Measurements from ENCODE around the gene DNAH6. TPM values are rescaled to one million over a fixed set of nuclear protein-coding genes. Genes with fewer than 3 reads are reported as not detected.

DNAH6 gene
- total RNA-seq, 1 donor from 2014 or later = not detected

- intact Hi-C loops (cut with DNase I) = no loop called here
- Histone ChIP-seq H3K36me3 (no peaks in the 10 kb centered on the region), H3K9me3 (no peaks in the 10 kb centered on the region), H3K27ac (no peak overlapping the region), H3K27me3 (no peaks in the 10 kb centered on the region), H3K4me1 (no peaks in the 10 kb centered on the region), H3K4me3 (no peak overlapping the region)
- no peak for TF ChIP-seq CTCF (IDR thresholded peaks at IDR 0.05)
- peak in 1 of 2 donors; percentile 54 for DNase-seq (ENCODE audit: low spot score in 2 of 2)
These were observed 333.1 kb downstream of the DNAH6 start for GRCh38 chr2:84849271-84849952.

DNA sequence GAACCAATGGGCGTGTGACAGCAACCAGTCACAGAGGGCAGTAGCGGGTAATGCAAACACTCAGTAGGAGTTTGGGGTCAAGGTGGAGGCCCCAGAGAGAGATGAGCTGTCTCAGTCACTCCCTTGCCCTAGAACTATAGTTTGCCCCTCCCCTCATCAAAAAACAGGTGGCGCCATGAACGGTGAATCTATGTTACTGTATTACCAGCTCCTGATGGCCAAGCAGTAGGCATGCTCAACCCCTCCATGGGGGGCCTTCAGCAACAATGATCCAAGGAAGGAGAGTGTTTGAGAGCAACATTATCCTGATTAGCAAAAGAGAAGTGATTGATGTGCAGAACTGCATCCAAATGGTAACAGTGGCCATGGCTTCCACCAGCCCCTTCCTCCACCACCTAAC, 334.2 kb downstream of the DNAH6 start:
- peak in 1 of 2 donors; percentile 27 for DNase-seq (ENCODE audit: low spot score in 2 of 2)
- Histone ChIP-seq H3K9me3 (no peaks in the 10 kb centered on the region), H3K4me3 (no peak overlapping the region), H3K4me1 (no peaks in the 10 kb centered on the region), H3K36me3 (no peaks in the 10 kb centered on the region), H3K27ac (no peak overlapping the region), H3K27me3 (no peaks in the 10 kb centered on the region)
- intact Hi-C loops (cut with DNase I) = no loop called here
- no peak for TF ChIP-seq CTCF (IDR thresholded peaks at IDR 0.05)

DNA sequence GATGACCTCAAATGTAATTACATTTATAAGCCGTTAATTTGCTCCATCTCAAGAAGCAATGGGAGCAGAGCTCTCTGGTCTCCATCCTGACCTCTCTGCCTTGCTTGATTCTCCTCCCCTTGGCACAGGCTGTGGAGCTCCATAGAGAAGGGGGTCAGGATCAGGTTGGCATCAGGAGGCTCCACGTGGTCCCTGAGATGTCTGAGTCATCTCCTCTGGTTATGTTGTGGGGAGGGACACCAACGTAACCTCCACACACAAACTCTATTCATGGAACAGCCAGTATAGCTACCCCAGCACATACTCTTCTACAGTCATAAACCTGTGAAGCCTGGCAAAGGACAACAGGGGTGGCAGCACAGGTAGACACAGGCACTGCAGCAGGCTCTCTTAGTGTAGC, 335.6 kb downstream of the DNAH6 start:
- Histone ChIP-seq H3K27me3 (no peaks in the 10 kb centered on the region), H3K27ac (no peak overlapping the region), H3K4me3 (no peak overlapping the region), H3K9me3 (no peaks in the 10 kb centered on the region), H3K36me3 (no peaks in the 10 kb centered on the region), H3K4me1 (no peaks in the 10 kb centered on the region)
- intact Hi-C loops (cut with DNase I) = no loop called here
- DNase-seq (ENCODE audit: low spot score in 2 of 2) = peak in 1 of 2 donors; percentile 22
- TF ChIP-seq CTCF (IDR thresholded peaks at IDR 0.05) = no peak

DNA sequence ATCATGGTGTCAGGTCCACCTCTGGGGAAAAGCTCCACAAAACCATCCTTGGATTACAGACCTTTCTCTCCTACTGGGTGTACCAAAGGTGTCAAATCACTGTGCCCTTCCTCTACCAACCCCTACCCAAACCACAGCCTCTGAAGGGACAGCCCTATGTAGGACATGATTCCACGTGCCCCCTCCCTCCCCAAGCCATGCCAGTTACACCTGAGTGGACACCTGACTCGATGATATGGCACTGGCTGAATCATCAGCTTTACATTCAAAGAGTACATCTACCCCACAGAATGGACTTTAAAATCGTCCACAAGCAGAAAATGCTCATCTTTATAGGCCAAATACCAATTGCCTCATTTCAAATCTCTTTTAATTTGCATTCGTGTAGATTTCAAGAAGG, 338.6 kb downstream of the DNAH6 start:
- no peak overlapping the region for H3K4me3 ChIP-seq
- H3K36me3 ChIP-seq = no peaks in the 10 kb centered on the region
- no peak for DNase-seq (ENCODE audit: low spot score in 2 of 2)
- H3K4me1 ChIP-seq = no peaks in the 10 kb centered on the region
- no peak overlapping the region for H3K27ac ChIP-seq
- no peaks in the 10 kb centered on the region for H3K9me3 ChIP-seq
- no peak for TF ChIP-seq CTCF (IDR thresholded peaks at IDR 0.05)
- H3K27me3 ChIP-seq = no peaks in the 10 kb centered on the region
- intact Hi-C loops (cut with DNase I) = no loop called here

- no peak for TF ChIP-seq CTCF (IDR thresholded peaks at IDR 0.05)
- H3K9me3 ChIP-seq = no peaks in the 10 kb centered on the region
- intact Hi-C loops (cut with DNase I) = no loop called here
- no peak for DNase-seq (ENCODE audit: low spot score in 2 of 2)
- H3K27ac ChIP-seq = no peak overlapping the region
- H3K36me3 ChIP-seq = no peaks in the 10 kb centered on the region
- no peaks in the 10 kb centered on the region for H3K27me3 ChIP-seq
- no peaks in the 10 kb centered on the region for H3K4me1 ChIP-seq
- H3K4me3 ChIP-seq = no peak overlapping the region
These were observed 339.4 kb downstream of the DNAH6 start for GRCh38 chr2:84855731-84856130.

DNA sequence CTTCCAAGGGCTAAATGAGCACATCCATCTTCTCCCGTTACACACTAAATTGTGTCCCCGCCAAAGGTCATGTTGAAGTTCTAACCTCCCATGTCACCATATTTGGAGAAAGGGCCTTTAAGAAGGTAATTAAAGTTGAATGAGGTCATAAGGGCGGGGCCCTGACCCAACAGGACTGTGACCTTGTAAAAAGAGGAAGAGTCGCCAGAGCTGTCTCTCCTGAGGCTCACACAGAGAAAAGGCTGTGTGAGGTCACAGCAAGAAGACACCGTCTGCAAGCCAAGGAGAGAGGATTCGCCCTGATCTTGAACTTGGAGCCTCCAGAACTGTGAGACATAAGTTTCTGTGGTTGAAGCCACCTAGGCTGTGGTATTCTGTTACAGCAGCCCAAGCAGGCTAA, 340.5 kb downstream of the DNAH6 start:
- Histone ChIP-seq H3K4me1 (no peaks in the 10 kb centered on the region), H3K4me3 (no peak overlapping the region), H3K9me3 (no peaks in the 10 kb centered on the region), H3K27ac (no peak overlapping the region), H3K27me3 (no peaks in the 10 kb centered on the region), H3K36me3 (no peaks in the 10 kb centered on the region)
- peak in 1 of 2 donors; percentile 41 for DNase-seq (ENCODE audit: low spot score in 2 of 2)
- no peak for TF ChIP-seq CTCF (IDR thresholded peaks at IDR 0.05)
- intact Hi-C loops (cut with DNase I) = no loop called here

All from ascending aorta (tissue), 2 donors.